SK-N-SH (cell line): ENCODE results near the gene FMO5. TPM values are rescaled to one million over a fixed set of nuclear protein-coding genes. Genes with fewer than 3 reads are reported as not detected.
A peak's percentile ranks its signal among the peaks of the same experiment; 100 is the strongest.

Experiments used
- CTCF ChIA-PET: fragments of 300-600, 350-600 bp; formaldehyde crosslinking; extraction: SDS; loops from one replicate; lab custom pipeline; 2021; lab: Yijun Ruan, JAX
- POLR2A ChIA-PET: fragments of 350-600 bp; sonication (Branson Sonifier 250); formaldehyde crosslinking; extraction: SDS; loops from one replicate; lab custom pipeline; 2020; ENCODE audit warnings: antibody characterized with exemption, inconsistent platforms; lab: Yijun Ruan, JAX
- DNase-seq: peaks from one replicate; pipeline ENCODE4 v3.0.0; 2012
- H2AFZ ChIP-seq: fragments of 200-600 bp; sonication (generic); 2 replicates; pipeline ENCODE4 v1.8.1; 2016; ENCODE audit warnings: antibody characterized with exemption, mild to moderate bottlenecking, low read depth
- H3F3A ChIP-seq: fragments of 200-600 bp; sonication (generic); replicated peaks from 2 replicates; pipeline ENCODE3; 2016; ENCODE audit warnings: antibody characterized with exemption, mild to moderate bottlenecking; ENCODE audit not compliant: insufficient read depth
- H3K27ac ChIP-seq, 2 experiments: fragments of 200-500 bp in 1 of 2; fragments of 200-600 bp in 1 of 2; sonication (Bioruptor generic) in 1 of 2; sonication (generic), shearing (Covaris generic) in 1 of 2; 2 replicates each; pipeline versions ENCODE4 v1.5.1 to v1.6.1; 2014 to 2016; ENCODE audit warnings: low read depth in 2 of 2, inconsistent platforms in 1 of 2, low read length in 1 of 2, mild to moderate bottlenecking in 1 of 2, mixed read lengths in 1 of 2
- H3K27me3 ChIP-seq: fragments of 200-600 bp; sonication (generic), shearing (Covaris generic); 2 replicates; pipeline ENCODE4 v1.6.1; 2016; ENCODE audit warnings: mixed run types; ENCODE audit not compliant: insufficient read depth
- H3K36me3 ChIP-seq, 2 experiments: fragments of 200-500 bp in 1 of 2; fragments of 200-600 bp in 1 of 2; sonication (Bioruptor generic) in 1 of 2; sonication (generic) in 1 of 2; replicated peaks in 1 of 2; 2 replicates each; pipeline versions ENCODE3 to v1.5.1; 2014 to 2016; ENCODE audit warnings: low read length in 1 of 2, mild to moderate bottlenecking in 1 of 2; ENCODE audit not compliant: insufficient read depth in 2 of 2, control insufficient read depth in 1 of 2
- H3K4me1 ChIP-seq, 2 experiments: fragments of 200-500 bp in 1 of 2; fragments of 200-600 bp in 1 of 2; sonication (Bioruptor generic) in 1 of 2; sonication (generic), shearing (Covaris generic) in 1 of 2; 2 replicates each; pipeline versions ENCODE4 v1.5.1 to v1.6.1; 2014 to 2016; ENCODE audit warnings: low read depth in 1 of 2, low read length in 1 of 2, mixed run types in 1 of 2; ENCODE audit not compliant: insufficient read depth in 2 of 2, control insufficient read depth in 1 of 2
- H3K4me2 ChIP-seq: fragments of 200-600 bp; sonication (generic), shearing (Covaris generic); 2 replicates; pipeline ENCODE4 v1.6.1; 2017; ENCODE audit warnings: mixed run types
- H3K4me3 ChIP-seq, 2 experiments: fragments of 200-500 bp in 1 of 2; fragments of 200-600 bp in 1 of 2; sonication (Bioruptor generic) in 1 of 2; sonication (generic), shearing (Covaris generic) in 1 of 2; 2 replicates each; pipeline versions ENCODE4 v1.5.1 to v1.8.1; 2014 to 2016; ENCODE audit warnings: low read depth in 2 of 2, inconsistent platforms in 1 of 2, low read length in 1 of 2, mild to moderate bottlenecking in 1 of 2, mixed read lengths in 1 of 2, moderate library complexity in 1 of 2
- H3K79me2 ChIP-seq: fragments of 200-600 bp; sonication (generic); 2 replicates; pipeline ENCODE4 v1.8.1; 2017; ENCODE audit warnings: mild to moderate bottlenecking; ENCODE audit not compliant: insufficient read depth
- H3K9ac ChIP-seq: fragments of 200-600 bp; sonication (generic); 2 replicates; pipeline ENCODE4 v1.6.1; 2017; ENCODE audit warnings: mixed run types
- H3K9me2 ChIP-seq: fragments of 200-600 bp; sonication (generic); 2 replicates; pipeline ENCODE4 v1.6.1; 2017; ENCODE audit warnings: mixed run types
- H3K9me3 ChIP-seq: fragments of 200-600 bp; sonication (generic); 2 replicates; pipeline ENCODE4 v1.6.1; 2017; ENCODE audit warnings: mixed run types, mild to moderate bottlenecking, moderate library complexity
- H4K20me1 ChIP-seq: fragments of 200-600 bp; sonication (generic); 2 replicates; pipeline ENCODE4 v1.6.1; 2017; ENCODE audit warnings: mild to moderate bottlenecking, mixed run types; ENCODE audit not compliant: insufficient read depth
- FOSL2 ChIP-seq: IDR thresholded peaks from 2 replicates; pipeline ENCODE4 v1.4.0; 2012; ENCODE audit warnings: low read depth, mild to moderate bottlenecking, moderate library complexity, borderline replicate concordance
- MAX ChIP-seq: IDR thresholded peaks from 2 replicates; pipeline ENCODE4 v1.4.0; 2012; ENCODE audit warnings: low read depth
- MEF2A ChIP-seq: IDR thresholded peaks from 2 replicates; pipeline ENCODE4 v1.4.0; 2012; ENCODE audit warnings: low read depth, borderline replicate concordance
- NRF1 ChIP-seq: IDR thresholded peaks from 2 replicates; pipeline ENCODE4 v1.6.1; 2012; ENCODE audit warnings: low read depth, mild to moderate bottlenecking, low read length
- RCOR1 ChIP-seq: fragments of 150-350 bp; IDR thresholded peaks from 2 replicates; pipeline ENCODE4 v1.6.1; 2017; ENCODE audit warnings: antibody characterized with exemption, low read length
- SIN3A ChIP-seq: IDR thresholded peaks from 2 replicates; pipeline ENCODE4 v1.6.1; 2012; ENCODE audit warnings: low read depth, mild to moderate bottlenecking, low read length, moderate library complexity, borderline replicate concordance
- TCF12 ChIP-seq: IDR thresholded peaks from 2 replicates; pipeline ENCODE4 v1.4.0; 2012
- TEAD4 ChIP-seq: IDR thresholded peaks from 2 replicates; pipeline ENCODE4 v1.4.0; 2012; ENCODE audit warnings: mild to moderate bottlenecking, borderline replicate concordance; ENCODE audit not compliant: insufficient read depth
- USF2 ChIP-seq: fragments of 150-350 bp; IDR thresholded peaks from 2 replicates; pipeline ENCODE4 v1.6.1; 2017; ENCODE audit warnings: antibody characterized with exemption, low read length, low read depth, borderline replicate concordance
- YY1 ChIP-seq: IDR thresholded peaks from 2 replicates; pipeline ENCODE4 v1.4.0; 2012; ENCODE audit warnings: low read depth, mild to moderate bottlenecking
- ZBTB33 ChIP-seq: IDR thresholded peaks from 2 replicates; pipeline ENCODE4 v1.4.0; 2012; ENCODE audit warnings: low read depth, borderline replicate concordance
- WGBS: methylation state at CpG from one replicate; pipeline ENCODE4 v1.1.6; 2017; ENCODE audit warnings: low lambda C conversion rate; 5-methylcytosine and 5-hydroxymethylcytosine counted together
- polyA plus RNA-seq, 3 experiments: library from polyadenylated mRNA; depleted of rRNA; stranded (reverse); fragments of >200 nt; gene quantifications; 2 replicates each; pipeline ENCODE4 v1.2.3, GENCODE V29; 2012

The FMO5 gene
- polyA plus RNA-seq, 1 of the 3 experiments (the other 2 are of a cell fraction), result 0.30 TPM

- TF ChIP-seq TEAD4, result no peak
Observed at GRCh38 chr1:147171399-147172167, 53.6 kb downstream of the FMO5 start (continued).

GRCh38 chr1:147169840-147170674 lies 55.1 kb downstream of the FMO5 start:
- WGBS, result 82% methylated on average over 6 of the region's 6 CpGs
- H3K4me2 ChIP-seq, result peak overlapping the region; percentile 80
- H4K20me1 ChIP-seq, result no peaks in the 10 kb centered on the region
- no peak overlapping the region; the same call in 1 of the 2 replicates for H2AFZ ChIP-seq
- POLR2A ChIA-PET, result no interaction called here
- no peaks in the 10 kb centered on the region for H3K9me3 ChIP-seq
- no peak for TF ChIP-seq TEAD4
- no peak for TF ChIP-seq FOSL2
- no peak for TF ChIP-seq MAX
- no peak for TF ChIP-seq MEF2A
- TF ChIP-seq SIN3A, result no peak
- TF ChIP-seq TCF12, result no peak
- no peak for TF ChIP-seq YY1
- no peak for TF ChIP-seq RCOR1
- no peak for TF ChIP-seq ZBTB33
- TF ChIP-seq NRF1, result no peak
- TF ChIP-seq USF2, result no peak
- TF ChIP-seq, all 33 proteins: peak for 0
- Histone ChIP-seq H3K4me3 (peak overlapping the region in 1 of 2 experiments; percentile 87; a peak in 2 of 4 replicates), H3K4me1 (peaks cover 27 to 28% of the 10 kb centered on the region in 2 experiments; a peak in 3 of 4 replicates), H3K36me3 (peaks cover 12 to 15% of the 10 kb centered on the region in 2 experiments), H3F3A (peaks cover 36% of the 10 kb centered on the region), H3K27ac (peak overlapping the region in 1 of 2 experiments; percentile 92; a peak in 2 of 4 replicates), H3K9ac (peak overlapping the region; percentile 88; the same call in 1 of the 2 replicates), H3K9me2 (no peaks in the 10 kb centered on the region), H3K79me2 (peaks cover 61% of the 10 kb centered on the region), H3K27me3 (no peaks in the 10 kb centered on the region)
- DNase-seq, result no peak
- CTCF ChIA-PET, result interaction anchor here (6.1 kb wide), 1 partner anchor 72 kb away, joined by 51 read pairs; the partner anchor contains the start of gene CHD1L
